ENCODE data around the gene MXD1.
"Not testable (repeated sequence)": the region's sequence is repeated elsewhere in the genome, so short reads cannot be mapped to it uniquely, and the experiment has no call there.

The MXD1 gene, protein sequence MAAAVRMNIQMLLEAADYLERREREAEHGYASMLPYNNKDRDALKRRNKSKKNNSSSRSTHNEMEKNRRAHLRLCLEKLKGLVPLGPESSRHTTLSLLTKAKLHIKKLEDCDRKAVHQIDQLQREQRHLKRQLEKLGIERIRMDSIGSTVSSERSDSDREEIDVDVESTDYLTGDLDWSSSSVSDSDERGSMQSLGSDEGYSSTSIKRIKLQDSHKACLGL

DNA sequence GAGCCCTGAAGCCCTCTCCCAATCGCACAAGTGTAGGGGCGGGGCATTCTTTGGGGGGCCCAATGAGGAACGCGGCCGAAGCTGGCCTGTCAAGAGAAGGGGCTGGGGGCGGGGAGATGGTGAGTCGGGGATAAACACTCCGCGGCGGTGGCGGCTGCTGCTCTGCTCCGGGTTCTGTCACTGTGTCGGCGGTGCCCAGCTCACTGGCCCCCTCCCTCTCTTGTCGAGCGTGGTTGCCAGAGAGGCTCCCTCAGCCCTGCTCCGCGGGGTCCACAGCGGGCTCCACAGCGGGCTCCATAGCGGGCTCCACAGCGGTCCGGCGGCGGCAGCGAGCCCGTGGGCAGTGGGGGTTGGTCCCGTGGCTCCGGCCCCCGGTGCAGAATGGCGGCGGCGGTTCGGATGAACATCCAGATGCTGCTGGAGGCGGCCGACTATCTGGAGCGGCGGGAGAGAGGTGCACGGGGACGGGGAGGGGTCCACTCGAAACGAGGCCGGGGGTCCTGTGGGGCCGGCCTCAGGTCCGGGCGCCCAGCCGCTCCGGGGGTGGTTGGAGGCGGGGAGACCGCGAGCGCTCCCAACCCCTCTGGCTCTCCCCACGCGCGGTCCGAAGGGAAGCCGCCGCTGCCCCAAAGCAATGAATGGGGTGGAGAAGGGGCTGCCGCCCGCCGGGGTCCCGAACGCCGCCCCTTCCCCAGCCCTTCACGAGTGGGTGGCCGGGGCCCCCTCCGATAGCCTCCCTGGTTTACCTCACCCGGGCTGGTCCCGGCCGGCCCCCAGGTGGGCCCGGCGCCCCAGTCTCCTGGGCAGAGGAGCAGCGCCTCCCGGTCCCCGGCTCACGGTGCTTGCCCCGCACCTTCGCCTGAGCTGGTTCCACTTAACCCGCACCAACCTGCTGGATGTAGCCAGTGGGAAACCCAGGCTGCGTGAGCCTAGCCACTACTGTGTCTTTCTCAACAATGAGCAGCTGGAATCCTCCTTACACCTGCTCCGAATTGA lies at the start of gene MXD1:
Gene MXD1, plus strand, starts transcription at position 160 of the 996 bp plus-strand sequence. Its CDS starts 222 bp downstream, at position 382.
- DNase-seq (ENCODE audit: low read depth), result peak; percentile 11

DNA sequence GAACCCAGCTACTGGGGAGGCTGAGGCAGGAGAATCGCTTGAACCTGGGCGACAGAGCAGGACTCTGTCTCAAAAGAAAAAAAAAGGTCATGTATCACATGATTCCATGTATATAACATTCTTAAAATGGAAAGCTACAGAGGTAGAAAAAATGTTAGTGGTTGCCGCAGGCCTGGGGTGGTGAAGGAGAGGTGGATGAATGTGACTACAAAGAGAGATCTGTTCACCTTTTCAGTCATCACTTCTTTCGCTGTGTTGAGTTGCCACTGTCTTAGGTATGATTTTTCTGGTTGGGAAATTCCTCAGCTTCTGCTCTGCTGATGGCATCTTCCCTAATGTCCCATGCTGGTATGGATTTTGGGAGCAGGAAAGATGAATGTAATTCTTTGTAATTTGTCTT lies 26.5 kb upstream of the MXD1 start:
- DNase-seq (ENCODE audit: low read depth), result no peak

DNA sequence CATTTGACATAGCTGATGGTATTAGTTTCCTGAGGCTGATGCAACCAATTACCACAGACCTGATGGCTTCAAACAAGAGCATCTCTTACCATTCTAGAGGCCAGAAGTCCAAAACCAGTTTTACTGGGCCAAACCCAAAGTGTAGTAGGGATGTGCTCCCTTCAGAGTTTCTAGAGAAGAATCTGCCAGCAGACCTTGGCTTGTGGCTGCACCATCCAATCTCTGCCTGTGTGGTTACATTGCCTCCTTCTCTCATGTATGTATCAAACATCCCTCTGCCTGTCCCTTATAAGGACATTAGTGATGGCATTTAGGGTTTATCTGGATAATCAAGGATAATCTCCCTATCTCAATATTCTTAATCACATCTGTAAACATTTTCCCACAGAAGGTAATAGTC lies 25.6 kb upstream of the MXD1 start:
- no peak for DNase-seq (ENCODE audit: low read depth)

DNA sequence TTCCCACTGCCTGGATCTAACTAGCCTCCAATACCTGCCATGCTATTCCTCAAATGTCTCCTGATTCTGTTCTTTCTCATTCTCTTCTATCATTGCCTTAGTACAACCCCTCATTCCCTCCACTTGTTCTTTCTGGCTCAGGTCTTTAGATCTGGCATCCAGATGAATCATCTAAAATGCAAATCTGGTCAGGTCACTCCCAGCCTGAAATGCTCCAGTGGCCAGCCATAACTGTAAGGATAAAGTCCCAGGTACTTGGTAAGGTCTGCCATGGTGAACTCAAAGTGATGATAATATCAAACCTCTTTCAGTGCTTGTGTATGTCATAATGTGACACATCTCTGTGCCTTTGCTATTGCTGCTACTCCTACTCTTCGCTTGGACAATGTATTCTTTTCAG lies 24.0 kb upstream of the MXD1 start:
- no peak for DNase-seq (ENCODE audit: low read depth)

DNA sequence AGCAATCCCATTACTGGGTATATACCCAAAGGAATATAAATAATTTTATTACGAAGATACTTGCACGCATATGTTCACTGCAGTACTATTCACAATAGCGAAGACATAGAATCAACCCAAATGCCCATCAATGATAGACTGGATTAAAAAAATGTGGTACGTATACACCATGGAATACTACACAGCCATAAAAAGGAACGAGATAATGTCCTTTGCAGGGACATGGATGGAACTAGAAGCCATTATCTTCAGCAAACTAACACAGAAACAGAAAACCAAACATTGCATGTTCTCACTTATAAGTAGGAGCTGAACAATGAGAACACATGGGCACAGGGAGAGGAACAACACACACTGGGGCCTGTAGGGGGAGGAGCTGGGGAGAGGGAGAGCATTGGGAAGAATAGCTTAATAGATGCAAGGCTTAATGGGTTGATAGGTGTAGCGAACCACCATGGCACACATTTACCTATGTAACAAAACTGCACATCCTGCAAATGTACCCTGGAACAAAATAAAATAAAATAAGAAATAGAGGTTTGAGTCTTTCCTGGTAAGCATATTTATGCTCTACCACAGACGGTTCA lies 22.0 kb upstream of the MXD1 start:
- DNase-seq (ENCODE audit: low read depth), result not testable (repeated sequence)

DNA sequence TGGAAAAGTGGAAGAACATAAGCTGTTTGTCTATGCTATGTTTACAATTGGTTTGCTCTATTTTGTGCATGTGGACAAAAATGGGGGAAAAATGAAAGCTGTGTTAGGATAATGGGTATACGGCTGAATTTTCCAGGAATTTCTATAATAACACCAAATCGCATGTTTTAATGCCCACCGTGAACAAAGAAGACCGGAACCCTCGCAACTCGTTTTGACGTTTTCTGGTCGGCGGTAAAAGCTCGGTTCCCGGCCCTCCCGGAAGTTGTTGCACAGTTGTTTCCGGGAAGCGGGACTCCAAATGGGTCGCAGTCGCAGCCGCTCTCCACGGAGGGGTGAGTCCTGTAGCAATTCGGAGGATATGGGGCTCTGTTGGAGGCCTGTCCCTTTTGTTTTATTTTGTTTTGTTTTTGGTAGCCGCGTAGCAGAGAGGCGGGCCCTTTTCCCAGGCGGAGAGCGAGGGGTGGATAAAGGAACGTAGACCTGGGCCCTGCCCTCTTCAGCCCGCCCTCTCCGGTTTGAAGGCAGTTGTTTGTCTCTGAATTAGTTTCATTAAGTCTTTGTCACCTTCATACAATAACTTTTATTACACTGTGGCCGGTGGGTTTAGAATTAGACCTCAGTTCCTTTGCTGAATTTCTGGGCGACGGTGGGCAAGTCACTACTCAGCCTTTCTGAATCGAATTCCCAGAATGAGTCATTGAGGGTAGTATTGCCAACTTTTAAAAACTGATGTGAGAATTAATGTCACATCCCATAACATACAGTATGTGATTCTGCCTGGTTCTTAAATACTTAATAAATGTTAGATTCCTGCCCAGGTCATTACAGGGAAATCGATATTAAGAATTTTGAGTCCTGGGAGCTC lies 21.0 kb upstream of the MXD1 start, which contains the start of gene SNRNP27:
Gene SNRNP27, plus strand, starts transcription at position 273 of the 868 bp plus-strand sequence. Its CDS starts 29 bp downstream, at position 302.
- peak; percentile 82 for DNase-seq (ENCODE audit: low read depth)

DNA sequence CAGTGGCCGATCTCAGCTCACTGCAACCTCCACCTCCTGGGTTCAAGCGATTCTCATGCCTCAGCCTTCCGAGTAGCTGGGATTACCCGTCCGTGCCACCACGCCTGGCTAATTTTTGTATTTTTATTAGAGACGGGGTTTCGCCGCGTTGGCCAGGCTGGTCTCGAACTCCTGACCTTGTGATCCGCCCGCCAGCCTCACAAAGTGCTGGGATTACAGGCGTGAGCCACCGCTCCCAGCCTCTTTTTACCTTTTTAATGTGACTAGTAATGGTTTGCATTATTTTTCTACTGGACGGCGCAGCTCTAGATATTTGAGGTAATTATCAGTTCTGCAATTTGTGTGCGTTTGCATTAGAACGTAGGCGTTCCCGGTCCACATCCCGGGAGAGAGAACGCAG lies 20.2 kb upstream of the MXD1 start:
- DNase-seq (ENCODE audit: low read depth), result not testable (repeated sequence)

DNA sequence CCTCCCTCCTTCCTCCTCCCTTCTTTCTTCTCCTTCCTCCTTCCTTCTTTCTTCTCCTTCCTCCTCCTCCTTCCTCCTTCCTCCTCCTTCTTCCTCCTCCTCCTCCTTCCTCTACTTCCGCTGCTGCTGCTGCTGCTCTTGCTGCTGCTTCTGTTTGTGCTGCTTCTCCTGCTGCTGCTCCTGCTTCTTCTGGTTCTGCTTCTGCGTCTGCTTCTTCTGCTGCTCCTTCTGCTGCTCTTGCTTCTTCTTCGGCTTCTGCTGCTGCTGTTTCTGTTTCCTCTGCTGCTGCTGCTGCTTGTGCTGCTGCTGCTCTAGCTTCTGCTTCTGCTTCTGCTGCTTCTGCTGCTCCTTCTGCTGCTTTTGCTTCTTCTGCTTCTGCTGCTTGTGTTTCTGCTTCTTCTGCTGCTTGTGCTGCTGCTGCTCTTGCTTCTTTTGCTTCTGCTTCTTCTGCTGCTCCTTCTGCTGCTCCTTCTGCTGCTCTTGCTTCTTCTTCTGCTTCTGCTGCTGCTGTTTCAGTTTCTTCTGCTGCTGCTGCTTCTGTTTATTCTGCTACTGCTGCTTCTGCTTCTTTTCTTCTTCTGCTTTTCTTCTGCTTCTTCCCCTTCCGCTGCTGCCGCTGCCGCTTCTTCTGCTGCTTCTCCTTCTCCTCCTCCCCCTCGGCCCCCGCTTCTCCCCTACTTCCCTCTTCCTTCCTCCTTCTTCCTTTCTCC lies 12.5 kb upstream of the MXD1 start:
- no peak for DNase-seq (ENCODE audit: low read depth)

DNA sequence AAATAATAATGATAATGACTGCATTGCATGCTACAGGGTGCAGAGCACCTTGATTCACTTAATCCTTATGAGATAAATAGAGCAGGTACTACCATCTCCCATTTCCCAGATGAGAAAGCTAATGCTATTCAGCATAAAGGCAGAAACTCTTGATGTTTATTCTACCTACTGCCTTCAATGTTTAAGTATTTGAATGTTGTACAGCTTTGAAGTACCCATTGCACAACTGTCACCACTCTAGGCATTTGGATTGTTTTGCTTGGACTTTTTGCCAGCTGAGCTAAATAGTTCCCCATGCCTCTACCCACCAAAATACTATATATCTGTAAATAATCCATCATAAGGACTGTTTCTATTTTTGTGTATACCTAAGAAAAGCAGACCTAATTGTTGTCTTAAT lies 7.7 kb upstream of the MXD1 start:
- DNase-seq (ENCODE audit: low read depth), result no peak

DNA sequence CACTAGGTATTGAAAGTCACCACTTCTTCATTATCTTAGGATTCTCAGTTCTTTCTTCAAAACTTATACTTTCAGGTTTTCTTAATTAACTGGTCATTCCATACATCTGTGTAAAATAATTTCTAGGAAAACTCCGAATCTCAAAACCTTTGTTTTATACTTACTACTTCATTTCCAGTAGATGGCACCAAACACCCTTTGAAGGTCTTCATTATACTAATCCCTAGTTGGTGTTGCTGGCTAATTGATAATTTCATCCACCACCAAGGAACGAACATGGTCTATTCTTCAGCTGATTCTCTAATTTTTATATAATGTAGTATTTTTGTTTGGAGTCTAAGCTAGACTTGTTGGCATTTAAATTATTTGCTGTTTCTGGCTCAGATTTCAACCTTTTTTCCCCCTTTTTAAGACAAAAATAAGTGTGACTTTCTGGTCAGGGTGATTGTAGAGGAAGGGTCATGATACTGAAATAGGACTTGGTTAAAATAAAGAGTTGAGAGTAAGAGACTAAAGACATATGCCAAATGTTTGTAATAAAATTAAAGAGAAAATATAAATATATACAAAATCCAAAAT lies 2.8 kb upstream of the MXD1 start:
- peak; percentile 75 for DNase-seq (ENCODE audit: low read depth)

DNA sequence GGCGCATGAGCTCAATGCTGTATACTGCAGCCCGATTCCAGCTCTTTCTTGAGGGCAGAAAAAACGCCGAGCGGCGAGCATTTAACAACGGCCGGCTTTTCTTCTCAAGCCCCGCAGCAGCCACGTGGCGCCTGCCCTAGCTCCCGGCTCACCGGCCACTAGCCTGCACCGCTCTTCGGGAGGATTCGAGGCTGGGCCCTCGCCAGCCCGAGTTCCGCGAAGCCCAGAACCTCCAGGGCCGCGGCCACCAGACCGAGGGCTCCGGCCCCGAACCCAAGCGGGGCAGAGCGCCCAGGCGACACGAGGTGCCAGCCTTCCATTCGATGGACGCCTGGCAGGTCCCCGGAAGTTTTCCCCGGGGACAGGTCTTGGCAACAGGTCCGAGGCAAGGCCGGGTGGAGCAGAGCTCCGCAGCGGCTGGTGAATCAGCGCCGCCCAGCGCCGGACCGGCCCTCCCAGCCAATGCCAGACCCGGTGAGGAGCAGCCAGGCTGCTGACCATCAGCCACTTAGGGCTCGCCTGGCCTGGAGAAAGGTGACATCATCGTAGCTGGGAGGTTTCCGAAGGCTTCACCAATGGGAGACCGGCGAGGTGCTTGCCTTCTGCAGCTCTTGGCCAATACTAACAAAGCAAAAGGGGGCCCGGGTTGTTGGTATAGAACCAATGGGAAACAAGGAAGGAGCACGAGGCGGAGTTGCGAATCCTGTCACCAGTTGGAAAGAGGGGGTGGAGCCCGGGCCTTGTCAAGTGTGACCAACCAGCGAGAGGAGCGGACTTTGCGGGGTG lies 552 bp upstream of the MXD1 start:
- DNase-seq (ENCODE audit: low read depth), result peak; percentile 100

DNA sequence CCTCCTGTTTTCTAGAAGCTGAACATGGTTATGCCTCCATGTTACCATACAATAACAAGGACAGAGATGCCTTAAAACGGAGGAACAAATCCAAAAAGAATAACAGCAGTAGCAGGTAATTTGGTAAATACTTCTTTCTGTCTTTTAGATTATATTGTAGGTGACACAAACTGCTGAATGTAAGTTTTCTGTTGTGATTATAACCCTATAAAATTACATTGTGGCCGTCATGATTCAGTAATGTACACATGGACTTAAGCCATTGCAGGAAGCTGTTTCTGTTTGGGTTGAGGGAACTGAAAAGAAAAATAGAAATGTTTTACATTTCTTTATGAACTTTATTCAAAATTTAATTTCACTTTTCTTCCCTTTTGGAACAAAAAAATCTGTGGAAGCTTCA lies 1.2 kb downstream of the MXD1 start:
- no peak for DNase-seq (ENCODE audit: low read depth)

DNA sequence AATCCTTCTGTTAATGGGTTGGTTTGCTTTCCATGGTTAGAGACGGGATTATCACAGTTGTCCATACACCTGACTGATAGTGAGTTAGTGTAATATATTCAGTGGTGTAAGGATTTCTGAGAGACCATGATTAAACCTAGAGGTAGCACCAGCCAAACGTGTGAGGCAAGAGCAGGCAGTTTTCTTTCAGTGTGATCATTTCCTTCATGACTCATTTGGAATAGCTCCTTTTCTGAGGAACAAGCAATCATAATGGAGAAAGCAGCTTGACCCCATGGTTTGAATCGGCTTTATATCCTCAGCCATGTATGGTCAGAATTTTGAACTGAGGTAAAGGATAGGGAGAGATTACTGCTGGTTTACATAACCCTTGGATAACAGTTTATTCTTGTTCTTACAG lies 2.9 kb downstream of the MXD1 start:
- peak; percentile 85 for DNase-seq (ENCODE audit: low read depth)

DNA sequence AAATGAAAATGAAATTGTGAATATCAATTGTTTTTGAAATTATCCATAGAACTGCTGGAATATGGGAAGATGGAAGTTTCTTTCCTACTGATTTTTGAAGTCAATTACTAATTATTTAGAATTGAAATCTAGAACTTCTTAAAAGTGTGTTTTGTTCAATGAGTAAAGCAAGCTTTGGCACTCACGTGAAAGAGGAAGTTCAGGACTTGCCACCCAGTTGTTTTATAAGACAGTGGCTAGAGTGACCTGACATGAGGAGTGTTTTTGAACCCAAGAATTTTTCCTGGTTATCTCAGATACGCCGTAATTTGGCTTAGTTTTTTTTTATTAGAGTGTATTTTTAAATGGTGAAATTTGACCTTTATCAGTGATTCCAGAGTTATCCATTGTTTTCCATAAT lies 3.5 kb downstream of the MXD1 start:
- DNase-seq (ENCODE audit: low read depth), result no peak

DNA sequence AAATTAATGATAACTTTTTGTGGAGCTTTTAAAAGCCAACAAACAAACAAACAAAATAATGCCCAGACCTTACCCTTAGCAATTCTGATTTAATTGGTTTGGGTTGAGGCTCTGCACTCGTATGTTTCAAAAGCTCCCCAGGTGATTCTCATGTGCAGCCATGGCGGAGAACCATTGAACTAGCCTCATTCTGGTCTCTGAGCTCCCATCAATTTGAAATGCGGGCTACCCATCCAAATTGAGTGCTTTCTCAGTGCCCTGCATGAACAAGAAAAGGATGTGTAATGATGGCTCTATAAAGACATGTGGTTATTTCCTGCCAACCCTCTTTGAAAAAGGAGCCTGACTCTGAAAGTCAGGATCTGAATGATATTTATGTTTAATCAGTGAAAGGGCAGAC lies 8.2 kb downstream of the MXD1 start:
- DNase-seq (ENCODE audit: low read depth), result no peak

DNA sequence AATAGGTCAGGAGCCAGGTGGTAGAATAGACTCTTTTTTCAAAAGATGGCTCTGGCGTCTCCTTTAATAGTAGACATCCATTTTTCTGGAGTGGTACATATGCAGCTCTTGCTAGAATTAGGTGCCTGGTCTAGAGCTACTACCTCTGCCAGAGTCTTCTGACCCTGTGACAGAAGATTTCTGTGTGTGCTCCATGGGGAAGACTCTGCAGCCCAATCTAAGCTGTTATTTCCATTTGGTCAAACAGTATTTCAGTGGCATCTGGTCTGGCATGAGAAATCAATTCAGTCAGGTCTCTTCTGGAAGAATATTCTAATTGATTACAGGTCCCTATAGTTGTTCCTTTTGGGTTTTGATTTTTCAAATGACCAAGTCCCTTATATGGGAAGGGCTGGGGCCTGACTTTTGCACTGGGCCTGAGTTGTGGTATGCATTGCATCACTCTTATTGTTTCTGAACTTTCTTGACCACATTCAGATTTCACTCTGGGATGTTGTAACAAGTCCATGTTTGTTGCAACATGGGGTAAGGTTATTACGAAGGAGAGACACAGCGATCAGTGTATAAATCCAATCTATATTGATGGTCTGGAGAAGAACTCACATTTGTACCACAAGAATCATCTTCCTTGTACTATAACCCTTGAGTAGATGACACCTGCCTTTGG lies 12.1 kb downstream of the MXD1 start:
- peak; percentile 39 for DNase-seq (ENCODE audit: low read depth)

DNA sequence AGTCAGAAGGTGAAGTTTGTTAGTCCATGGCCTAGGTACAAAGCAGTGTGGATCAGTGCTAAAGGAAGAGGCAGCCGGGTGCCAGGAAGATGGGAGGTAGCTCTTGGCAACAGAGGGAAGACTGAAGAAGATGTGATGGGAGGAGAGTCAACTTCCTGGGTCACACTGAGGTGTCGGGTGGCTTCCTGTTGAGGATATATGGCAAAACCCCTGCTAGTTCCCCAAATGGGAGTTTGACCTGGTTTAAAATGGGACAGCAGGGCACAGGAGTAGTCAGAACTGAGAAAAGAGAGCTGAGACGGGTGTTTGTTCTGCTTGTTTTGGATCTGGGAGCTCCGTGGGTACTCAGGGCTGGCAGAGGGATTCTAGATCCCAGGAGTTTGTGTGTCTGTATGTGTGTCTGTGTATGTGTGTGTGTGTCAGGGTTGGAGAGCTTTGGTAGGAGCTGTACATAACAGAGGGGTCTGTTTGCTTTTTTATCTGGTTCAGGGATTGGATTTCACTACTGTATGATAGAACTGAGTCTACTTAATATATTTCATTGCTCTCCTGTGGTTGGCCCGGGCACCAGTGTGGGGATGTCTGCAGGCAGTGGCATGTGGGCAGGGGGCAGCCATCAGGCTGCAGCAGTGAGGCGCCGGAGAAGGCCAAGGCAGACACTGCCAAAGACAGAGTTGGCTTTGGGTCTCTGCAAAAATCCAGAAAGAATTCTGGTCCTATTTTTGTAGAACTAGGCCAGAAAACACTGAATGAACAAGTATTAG lies 17.1 kb downstream of the MXD1 start:
- DNase-seq (ENCODE audit: low read depth), result no peak

DNA sequence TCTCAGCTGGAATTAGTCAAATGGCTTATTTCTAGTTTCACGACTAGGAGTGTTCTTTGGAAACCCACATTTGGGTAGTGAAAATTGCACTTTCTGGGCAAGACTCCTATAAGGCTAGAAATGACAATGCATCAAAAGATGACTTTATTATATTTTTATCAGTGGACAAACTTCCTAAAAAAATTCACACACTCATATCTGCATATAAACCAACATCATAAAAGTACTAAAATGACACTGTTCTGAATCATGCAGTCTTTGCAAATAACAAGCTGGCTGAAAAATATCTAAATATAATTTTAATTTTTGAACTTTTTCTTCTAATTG lies 17.6 kb downstream of the MXD1 start:
- DNase-seq (ENCODE audit: low read depth), result no peak
